CD4-positive, alpha-beta T cell treated with Interferon alpha-2 for 1 hour (primary cell): ENCODE measurements around the gene C1QC.
A peak's percentile ranks its signal among the peaks of the same experiment; 100 is the strongest.

Source experiments
- DNase-seq, 2 donors: peaks; one replicate each; pipeline ENCODE4 v3.0.0-alpha.2; 2020 to 2022

C1QC gene

GRCh38 chr1:22621761-22622160 is 21.7 kb upstream of the C1QC start:
- DNase-seq = no peak

- DNase-seq = no peak
Observed at GRCh38 chr1:22625262-22625925, 18.0 kb upstream of the C1QC start.

GRCh38 chr1:22626237-22627157 is 16.9 kb upstream of the C1QC start:
- DNase-seq = no peak

GRCh38 chr1:22627331-22627730 is 16.1 kb upstream of the C1QC start:
- DNase-seq = no peak

- no peak for DNase-seq
Observed at GRCh38 chr1:22628698-22629444, 14.6 kb upstream of the C1QC start.

- DNase-seq = no peak
Observed at GRCh38 chr1:22629886-22630285, 13.5 kb upstream of the C1QC start.

GRCh38 chr1:22633697-22634463 is 9.6 kb upstream of the C1QC start:
- DNase-seq = no peak

- no peak for DNase-seq
Observed at GRCh38 chr1:22635436-22635835, 8.0 kb upstream of the C1QC start.

GRCh38 chr1:22636353-22636752 is 7.1 kb upstream of the C1QC start, which contains the start of gene C1QA:
TSS of gene C1QA (plus strand) at chr1:22636628. CDS start at chr1:22637617, 989 bp downstream.
- DNase-seq = no peak

- no peak for DNase-seq
Observed at GRCh38 chr1:22636927-22637326, 6.5 kb upstream of the C1QC start.

- DNase-seq = no peak
Observed at GRCh38 chr1:22637907-22638445, 5.5 kb upstream of the C1QC start.

- DNase-seq = no peak
Observed at GRCh38 chr1:22638476-22639234, 4.8 kb upstream of the C1QC start.

- no peak for DNase-seq
Observed at GRCh38 chr1:22639286-22639685, 4.1 kb upstream of the C1QC start.

GRCh38 chr1:22641247-22641646 is 2.2 kb upstream of the C1QC start:
- no peak for DNase-seq

- peak; percentile 51 to 64 for DNase-seq
Observed at GRCh38 chr1:22641906-22642636, 1.4 kb upstream of the C1QC start.

GRCh38 chr1:22643928-22644327 is 495 bp downstream of the C1QC start:
- DNase-seq = no peak

GRCh38 chr1:22645931-22646330 is 2.5 kb downstream of the C1QC start:
- no peak for DNase-seq

- DNase-seq = no peak
Observed at GRCh38 chr1:22646384-22646783, 3.0 kb downstream of the C1QC start.

GRCh38 chr1:22650089-22650693 is 6.8 kb downstream of the C1QC start:
- no peak for DNase-seq
